ENCODE results near the gene CTSW. TPM values are rescaled to one million over a fixed set of nuclear protein-coding genes. Genes with fewer than 3 reads are reported as not detected.
"Not testable (repeated sequence)": the region's sequence is repeated elsewhere in the genome, so short reads cannot be mapped to it uniquely, and the experiment has no call there.

Gene CTSW
- total and polyA plus RNA-seq, 7 donors: 0.08 to 0.91 (median 0.36) TPM

DNA sequence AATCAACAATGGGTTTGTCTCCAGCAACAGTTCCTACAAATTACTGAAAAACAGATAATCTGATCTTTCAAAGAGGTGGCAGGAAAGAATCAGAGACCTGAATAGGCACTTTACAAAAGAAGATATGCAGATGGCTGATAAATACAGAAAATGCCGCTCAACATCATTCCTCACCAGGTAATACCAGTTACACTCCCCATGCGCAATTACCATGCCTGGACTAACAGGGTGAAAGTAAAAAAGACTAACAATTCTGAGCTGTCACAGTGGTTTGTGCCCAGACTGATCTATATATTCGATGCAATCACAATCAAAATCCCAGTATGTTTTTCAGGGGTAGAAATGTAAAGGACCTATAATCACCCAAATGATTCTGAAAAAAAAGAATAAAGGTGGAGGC, 35.8 kb upstream of the CTSW start:
- no peaks in the 10 kb centered on the region for H3K27me3 ChIP-seq (ENCODE audit: insufficient read depth in 3 of 3, low read length in 2 of 3)
- DNase-seq: no peak
- ATAC-seq: no peak
- H3K9me3 ChIP-seq: no peaks in the 10 kb centered on the region
- no peaks in the 10 kb centered on the region for H3K36me3 ChIP-seq (ENCODE audit: insufficient read depth in 1 of 2, low read depth in 1 of 2)
- TF ChIP-seq, protein P1, sequence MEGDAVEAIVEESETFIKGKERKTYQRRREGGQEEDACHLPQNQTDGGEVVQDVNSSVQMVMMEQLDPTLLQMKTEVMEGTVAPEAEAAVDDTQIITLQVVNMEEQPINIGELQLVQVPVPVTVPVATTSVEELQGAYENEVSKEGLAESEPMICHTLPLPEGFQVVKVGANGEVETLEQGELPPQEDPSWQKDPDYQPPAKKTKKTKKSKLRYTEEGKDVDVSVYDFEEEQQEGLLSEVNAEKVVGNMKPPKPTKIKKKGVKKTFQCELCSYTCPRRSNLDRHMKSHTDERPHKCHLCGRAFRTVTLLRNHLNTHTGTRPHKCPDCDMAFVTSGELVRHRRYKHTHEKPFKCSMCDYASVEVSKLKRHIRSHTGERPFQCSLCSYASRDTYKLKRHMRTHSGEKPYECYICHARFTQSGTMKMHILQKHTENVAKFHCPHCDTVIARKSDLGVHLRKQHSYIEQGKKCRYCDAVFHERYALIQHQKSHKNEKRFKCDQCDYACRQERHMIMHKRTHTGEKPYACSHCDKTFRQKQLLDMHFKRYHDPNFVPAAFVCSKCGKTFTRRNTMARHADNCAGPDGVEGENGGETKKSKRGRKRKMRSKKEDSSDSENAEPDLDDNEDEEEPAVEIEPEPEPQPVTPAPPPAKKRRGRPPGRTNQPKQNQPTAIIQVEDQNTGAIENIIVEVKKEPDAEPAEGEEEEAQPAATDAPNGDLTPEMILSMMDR (IDR thresholded peaks at IDR 0.05): no peak
- 94 to 97% (median 96%) methylated on average over 3 of the region's 3 CpGs for WGBS, 3 donors
- intact Hi-C loops (cut with DNase I): no loop called here
- no peak overlapping the region for H3K4me3 ChIP-seq
- H3K27ac ChIP-seq: no peak overlapping the region
- H3K4me1 ChIP-seq: no peaks in the 10 kb centered on the region

DNA sequence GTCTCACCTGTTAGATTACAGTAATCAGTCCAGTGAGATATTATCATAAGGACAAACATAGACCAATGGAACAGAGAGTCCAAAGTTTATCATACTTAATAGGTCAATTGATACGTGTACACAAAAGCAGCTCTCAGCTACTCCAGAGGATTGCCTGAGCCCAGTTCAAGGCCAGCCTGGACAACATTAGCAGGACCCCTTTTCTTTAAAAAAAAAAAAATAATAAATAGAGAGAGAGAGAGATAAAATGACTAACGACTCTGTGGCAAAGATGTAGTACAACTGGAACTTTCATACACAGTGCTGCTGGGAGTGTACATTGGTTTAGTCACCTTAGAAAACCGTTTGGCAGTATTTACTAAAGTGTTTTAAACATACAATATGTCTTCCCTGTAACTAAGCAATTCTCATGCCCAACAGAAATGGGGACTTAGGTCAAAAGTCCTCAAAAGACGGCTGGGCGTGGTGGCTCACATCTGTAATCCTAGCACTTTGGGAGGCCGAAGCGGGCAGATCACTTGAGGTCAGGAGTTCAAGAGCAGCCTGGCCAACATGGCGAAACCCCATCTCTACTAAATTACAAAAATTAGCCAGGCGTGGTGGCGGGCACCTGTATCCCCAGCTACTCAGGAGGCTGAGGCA, 35.3 kb upstream of the CTSW start:
- WGBS, 3 donors: 88 to 89% (median 88%) methylated on average over 10 of the region's 10 CpGs
- DNase-seq (no peak), ATAC-seq (no peak)
- no peak overlapping the region for H3K27ac ChIP-seq
- H3K36me3 ChIP-seq (ENCODE audit: insufficient read depth in 1 of 2, low read depth in 1 of 2): no peaks in the 10 kb centered on the region
- H3K27me3 ChIP-seq (ENCODE audit: insufficient read depth in 3 of 3, low read length in 2 of 3): no peaks in the 10 kb centered on the region
- H3K9me3 ChIP-seq: no peaks in the 10 kb centered on the region
- no peaks in the 10 kb centered on the region for H3K4me1 ChIP-seq
- TF ChIP-seq, protein P1 (IDR thresholded peaks at IDR 0.05): no peak
- intact Hi-C loops (cut with DNase I): no loop called here
- no peak overlapping the region for H3K4me3 ChIP-seq

DNA sequence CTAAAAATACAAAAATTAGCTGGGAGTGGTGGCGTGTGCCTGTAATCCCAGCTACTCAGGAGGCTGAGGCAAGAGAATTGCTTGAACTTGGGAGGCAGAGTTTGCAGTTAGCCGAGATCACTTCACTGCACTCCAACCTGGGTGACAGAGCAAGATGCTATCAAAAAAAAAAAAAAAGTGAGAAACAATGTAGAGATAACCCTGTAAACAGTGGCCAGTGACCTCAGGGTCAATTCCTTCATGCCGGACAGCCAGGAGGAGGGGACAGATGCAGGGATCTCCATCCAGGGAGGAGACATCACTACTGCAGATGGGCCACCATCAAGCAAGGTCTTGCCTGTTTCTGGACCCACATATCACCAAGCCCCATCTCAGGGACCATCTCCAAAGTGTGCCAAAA, 31.9 kb upstream of the CTSW start:
- no peak for DNase-seq
- H3K4me1 ChIP-seq: no peaks in the 10 kb centered on the region
- no peaks in the 10 kb centered on the region for H3K27me3 ChIP-seq (ENCODE audit: insufficient read depth in 3 of 3, low read length in 2 of 3)
- 79 to 89% (median 82%) methylated on average over 3 of the region's 3 CpGs for WGBS, 3 donors
- H3K9me3 ChIP-seq: peaks cover 4% of the 10 kb centered on the region
- TF ChIP-seq, protein P1 (IDR thresholded peaks at IDR 0.05): no peak
- H3K36me3 ChIP-seq (ENCODE audit: insufficient read depth in 1 of 2, low read depth in 1 of 2): peaks cover 0 to 21% of the 10 kb centered on the region in 2 donors
- no peak overlapping the region for H3K4me3 ChIP-seq
- intact Hi-C loops (cut with DNase I): no loop called here
- H3K27ac ChIP-seq: no peak overlapping the region
- no peak for ATAC-seq

- WGBS, 3 donors: 54 to 62% (median 61%) methylated on average over 7 of the region's 7 CpGs
- H3K4me1 ChIP-seq; intact Hi-C loops (cut with DNase I); H3K4me3 ChIP-seq; H3K9me3 ChIP-seq; H3K27me3 ChIP-seq (ENCODE audit: insufficient read depth in 3 of 3, low read length in 2 of 3); DNase-seq; ATAC-seq; H3K27ac ChIP-seq: not testable (repeated sequence)
- peaks cover 0 to 30% of the 10 kb centered on the region in 2 donors for H3K36me3 ChIP-seq (ENCODE audit: insufficient read depth in 1 of 2, low read depth in 1 of 2)
Measured at GRCh38 chr11:65848693-65849092, 30.9 kb upstream of the CTSW start.

- WGBS, 3 donors: 65 to 73% (median 68%) methylated on average over 8 of the region's 8 CpGs
Measured at GRCh38 chr11:65849366-65849765, 30.3 kb upstream of the CTSW start.

More at GRCh38 chr11:65849366-65849765, 30.3 kb upstream of the CTSW start:
- H3K27ac ChIP-seq: no peak overlapping the region
- H3K36me3 ChIP-seq (ENCODE audit: insufficient read depth in 1 of 2, low read depth in 1 of 2): peaks cover 4 to 37% of the 10 kb centered on the region in 2 donors
- ATAC-seq: no peak
- H3K27me3 ChIP-seq (ENCODE audit: insufficient read depth in 3 of 3, low read length in 2 of 3): no peaks in the 10 kb centered on the region
- TF ChIP-seq, protein P1 (IDR thresholded peaks at IDR 0.05): no peak
- H3K4me1 ChIP-seq: no peaks in the 10 kb centered on the region
- DNase-seq: no peak
- peaks cover 4% of the 10 kb centered on the region for H3K9me3 ChIP-seq
- intact Hi-C loops (cut with DNase I): no loop called here
- no peak overlapping the region for H3K4me3 ChIP-seq
